NCI-H2196 treated with DMSO at 0.1 percent for 48 hours (cell line): ENCODE results near the gene CDKAL1.

Experiments used
- DNase-seq: peaks from one replicate; lab custom pipeline; 2025; ENCODE audit not compliant: unreplicated experiment; lab: John Stamatoyannopoulos, UW

CDKAL1 gene

DNA sequence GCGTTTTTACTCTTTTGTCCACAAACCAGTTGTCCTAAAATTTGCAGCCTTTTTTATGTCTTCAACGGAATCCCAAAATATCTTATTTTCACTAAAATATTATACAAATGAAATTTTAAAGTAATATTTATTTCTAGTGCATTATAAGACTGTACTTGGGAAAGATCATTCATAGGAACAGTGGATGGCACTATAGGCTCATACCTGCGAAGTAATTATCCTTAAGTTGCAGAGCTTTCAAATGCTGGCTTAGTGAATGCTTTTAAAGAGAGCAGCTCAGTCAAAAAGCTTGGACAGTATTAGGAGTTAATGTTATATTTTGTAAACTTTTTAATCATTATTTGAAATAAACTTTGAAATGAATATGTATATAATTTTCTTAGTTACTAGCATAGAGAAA lies 254.9 kb downstream of the CDKAL1 start:
- no peak for DNase-seq

DNA sequence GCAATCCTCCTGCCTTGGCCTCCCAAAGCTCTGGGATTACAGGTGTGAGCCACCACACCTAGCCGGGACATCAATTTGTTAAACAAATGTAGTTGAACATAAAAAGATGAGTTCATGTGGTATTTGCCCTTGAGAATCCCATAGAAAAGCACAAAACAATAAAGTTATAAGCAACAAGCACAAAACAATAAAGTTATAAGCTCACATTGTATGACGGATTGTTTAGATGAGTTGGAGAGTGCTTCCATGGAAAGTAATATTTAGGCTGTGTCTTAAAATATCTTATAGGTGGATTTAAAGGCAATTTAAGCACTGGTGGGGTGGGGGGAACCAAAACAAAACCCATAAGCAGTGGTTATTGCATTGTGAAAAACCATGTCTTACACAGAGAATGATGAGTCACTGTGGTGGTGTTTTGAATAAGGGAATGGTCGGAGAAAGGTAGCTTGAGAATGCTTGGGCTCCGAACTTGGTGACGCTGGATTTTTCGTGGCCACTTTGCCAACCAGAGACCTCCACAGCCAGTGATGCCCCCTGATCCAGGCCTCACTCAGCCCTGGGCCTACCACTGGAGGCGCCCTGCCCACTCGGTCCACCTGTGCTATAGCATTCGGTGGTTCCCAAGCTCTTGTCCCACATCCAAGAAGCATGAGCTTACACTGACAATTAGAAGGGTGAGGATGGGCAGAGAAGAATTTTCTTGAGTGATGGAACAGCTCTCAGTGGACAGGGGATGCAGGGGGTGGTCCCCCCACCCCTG lies 256.0 kb downstream of the CDKAL1 start:
- DNase-seq: no peak

GRCh38 chr6:20791074-20791473 lies 256.8 kb downstream of the CDKAL1 start:
- no peak for DNase-seq

- no peak for DNase-seq
Observed at GRCh38 chr6:20791944-20792343, 257.7 kb downstream of the CDKAL1 start.

- no peak for DNase-seq
Observed at GRCh38 chr6:20793174-20793573, 258.9 kb downstream of the CDKAL1 start.

DNA sequence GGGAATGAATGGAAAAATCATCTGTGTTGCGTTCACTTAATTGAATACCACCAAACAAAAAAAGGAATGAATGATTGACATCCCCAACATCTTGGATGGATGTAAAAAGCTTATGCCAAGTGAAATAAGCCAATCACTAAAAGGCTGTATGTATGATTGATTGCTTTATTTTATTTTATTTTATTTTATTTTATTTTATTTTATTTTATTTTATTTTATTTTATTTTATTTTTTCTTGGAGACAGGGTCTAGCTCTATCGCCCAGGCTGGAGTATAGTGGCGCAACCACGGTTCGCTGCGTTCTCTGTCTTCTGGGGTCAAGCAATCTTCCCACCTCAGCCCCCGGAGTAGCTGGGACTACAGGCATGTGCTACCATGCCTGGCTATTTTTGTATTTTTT lies 263.3 kb downstream of the CDKAL1 start:
- DNase-seq: no peak

GRCh38 chr6:20800229-20800628 lies 266.0 kb downstream of the CDKAL1 start:
- DNase-seq: no peak

DNA sequence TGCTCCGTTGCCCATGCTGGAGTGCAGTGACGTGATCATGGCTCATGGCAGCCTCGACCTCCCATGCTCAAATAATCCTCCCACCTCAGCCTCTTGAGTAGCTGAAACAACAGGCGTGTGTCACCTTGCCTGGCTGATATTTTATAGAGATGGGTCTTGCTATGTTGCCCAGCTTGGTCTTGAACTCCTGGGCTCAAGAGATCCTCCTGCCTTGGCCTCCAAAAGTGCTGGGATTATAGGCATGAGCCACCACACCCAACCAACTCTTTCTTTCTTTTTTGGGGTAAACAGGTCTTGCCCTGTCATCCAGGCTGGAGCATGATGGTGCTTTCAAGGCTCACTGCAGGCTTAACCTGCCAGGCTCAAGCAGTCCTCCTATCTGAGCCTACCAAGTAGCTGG lies 266.4 kb downstream of the CDKAL1 start:
- DNase-seq: no peak

DNA sequence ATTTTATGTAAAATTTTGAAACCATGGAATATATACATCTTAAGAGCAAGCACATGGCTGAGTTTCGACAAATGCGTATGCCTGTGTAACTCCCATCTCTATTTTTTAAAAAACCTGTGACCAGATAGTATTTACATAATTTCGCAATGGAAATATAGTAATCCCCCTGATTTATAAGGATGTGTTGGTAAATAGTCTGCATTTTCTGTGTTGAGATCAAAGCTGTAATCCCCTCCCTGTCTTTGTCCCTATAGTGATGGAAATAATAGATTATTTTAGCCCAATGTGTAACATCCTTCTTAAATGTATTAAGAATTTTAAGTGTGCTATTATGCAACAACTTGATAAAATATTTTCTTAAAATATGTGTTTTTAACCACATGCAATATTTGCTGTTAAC lies 267.3 kb downstream of the CDKAL1 start:
- DNase-seq: no peak

- DNase-seq: no peak
Observed at GRCh38 chr6:20802596-20802995, 268.3 kb downstream of the CDKAL1 start.

DNA sequence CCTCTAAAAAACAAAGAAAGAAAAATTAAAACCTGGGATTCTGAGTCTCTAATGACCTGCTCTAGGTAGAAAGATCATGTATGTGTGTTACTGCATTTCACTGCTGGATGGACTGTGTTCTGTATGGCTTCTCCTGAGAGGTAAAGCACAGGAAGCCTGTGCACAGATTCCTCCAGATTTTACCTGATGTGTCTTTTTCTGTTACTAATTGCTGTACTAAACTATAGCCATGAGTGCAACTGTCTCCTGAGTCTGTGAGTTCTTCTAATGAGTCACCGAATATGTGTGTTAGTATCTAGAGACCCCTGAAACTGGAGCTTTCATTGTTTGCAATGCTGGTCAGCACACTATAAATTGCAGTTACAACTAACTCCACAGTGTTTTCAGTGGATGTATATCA lies 270.8 kb downstream of the CDKAL1 start:
- no peak for DNase-seq

DNA sequence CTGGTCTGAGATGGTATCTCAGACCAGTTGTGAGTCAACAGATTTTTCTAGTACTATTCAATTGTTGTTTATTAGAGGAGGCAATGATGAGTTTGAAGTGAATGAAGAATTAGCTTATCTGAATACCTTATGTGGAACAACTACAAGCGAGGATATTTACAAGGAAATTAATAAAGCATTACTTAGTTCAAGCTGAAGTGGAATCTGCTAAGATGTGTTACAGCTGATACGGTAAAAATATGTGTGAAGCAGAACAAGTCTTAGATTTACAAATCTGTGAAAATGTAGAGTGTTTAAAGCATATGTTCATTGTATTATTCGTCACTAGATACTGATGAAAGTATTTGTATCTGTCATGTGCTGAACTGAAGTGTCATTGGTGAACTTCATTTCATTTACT lies 272.4 kb downstream of the CDKAL1 start:
- no peak for DNase-seq

DNA sequence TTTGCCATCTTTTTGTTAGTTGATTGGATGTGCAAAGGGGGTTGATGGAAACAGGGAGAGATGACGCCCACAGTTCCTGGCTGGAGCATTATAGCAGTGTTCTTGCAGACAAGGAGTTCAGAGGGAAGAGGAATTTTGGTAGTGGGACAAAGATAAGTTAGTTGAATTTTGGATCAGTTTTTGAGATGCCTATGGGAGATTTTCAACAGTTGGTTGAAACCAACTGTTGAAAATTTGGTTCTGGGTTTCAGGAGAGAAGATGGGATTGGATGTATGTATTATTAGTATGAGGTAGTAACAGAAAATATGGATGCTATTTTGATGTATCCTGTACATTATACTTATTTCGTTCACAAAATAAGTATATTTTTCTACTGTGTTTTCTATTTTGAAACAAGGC lies 274.2 kb downstream of the CDKAL1 start:
- DNase-seq: no peak

GRCh38 chr6:20808924-20809323 lies 274.7 kb downstream of the CDKAL1 start:
- no peak for DNase-seq

GRCh38 chr6:20810727-20811108 lies 276.5 kb downstream of the CDKAL1 start:
- DNase-seq: no peak

DNA sequence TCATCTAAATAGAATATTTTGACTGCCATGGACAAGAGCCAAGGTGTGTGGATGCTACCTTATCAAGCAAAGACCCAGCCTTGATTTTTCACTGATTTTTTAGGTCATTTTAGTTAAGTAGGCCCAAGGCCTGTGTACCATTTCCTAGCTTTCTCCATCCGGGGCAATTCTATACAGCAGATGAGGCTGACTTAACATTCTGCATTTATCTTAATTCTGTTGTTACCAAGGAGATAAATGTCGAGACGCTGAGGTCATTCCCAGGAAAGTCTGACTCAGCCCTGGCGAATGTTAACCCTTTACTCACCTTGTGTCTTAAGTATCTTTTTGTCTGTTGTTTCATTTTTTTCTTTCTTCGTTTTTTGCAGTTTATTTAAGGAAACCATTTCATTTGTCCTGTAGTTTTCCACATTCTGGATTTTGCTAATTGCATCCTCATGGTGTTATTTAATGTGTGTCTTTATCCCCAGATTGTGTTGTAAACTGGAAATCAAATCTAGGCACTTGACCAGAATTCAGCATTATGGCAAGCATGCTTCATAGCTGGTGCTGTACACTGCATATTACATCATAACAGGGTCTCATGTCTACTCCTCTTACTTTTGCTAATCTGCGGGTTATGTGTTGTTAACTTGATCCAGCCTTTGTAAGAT lies 277.0 kb downstream of the CDKAL1 start:
- no peak for DNase-seq

GRCh38 chr6:20812776-20813175 lies 278.5 kb downstream of the CDKAL1 start:
- DNase-seq: no peak

DNA sequence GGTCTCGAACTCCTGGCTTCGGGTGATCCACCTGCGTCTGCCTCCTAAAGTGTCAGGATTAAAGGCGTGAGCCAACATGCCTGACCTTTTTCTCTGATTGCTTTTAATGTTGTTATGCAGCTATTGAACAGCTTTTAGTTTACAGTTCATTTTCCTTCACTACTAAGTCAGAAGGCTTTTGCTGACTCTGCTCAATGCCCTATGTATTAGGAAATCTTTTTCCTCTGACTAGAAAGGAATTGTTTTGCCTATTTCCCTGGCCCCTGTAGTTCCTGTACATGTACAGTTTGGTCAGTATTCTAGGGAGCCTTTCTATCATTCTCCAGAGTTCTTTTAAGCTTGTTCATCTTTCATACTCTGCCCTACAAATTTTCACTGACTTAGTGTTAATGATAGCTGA lies 280.2 kb downstream of the CDKAL1 start:
- no peak for DNase-seq

DNA sequence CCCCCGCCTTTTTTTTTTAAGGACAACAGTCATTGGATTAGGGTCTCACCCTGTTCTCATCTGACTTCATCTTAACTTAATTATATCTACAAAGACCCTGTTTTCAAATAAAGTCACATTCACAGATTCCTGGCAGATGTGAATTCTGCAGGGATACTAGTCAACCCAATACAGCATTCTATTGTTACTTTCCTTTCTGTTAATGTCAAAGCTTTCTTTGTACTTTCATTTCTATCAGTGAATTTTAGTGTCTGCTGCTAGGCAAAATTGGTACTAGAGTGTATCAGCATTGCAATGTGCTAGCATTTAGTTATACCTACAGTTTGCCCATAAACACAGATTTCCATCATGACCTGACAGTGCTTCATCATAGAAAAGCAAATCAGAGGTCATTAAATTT lies 281.9 kb downstream of the CDKAL1 start:
- DNase-seq: no peak

DNA sequence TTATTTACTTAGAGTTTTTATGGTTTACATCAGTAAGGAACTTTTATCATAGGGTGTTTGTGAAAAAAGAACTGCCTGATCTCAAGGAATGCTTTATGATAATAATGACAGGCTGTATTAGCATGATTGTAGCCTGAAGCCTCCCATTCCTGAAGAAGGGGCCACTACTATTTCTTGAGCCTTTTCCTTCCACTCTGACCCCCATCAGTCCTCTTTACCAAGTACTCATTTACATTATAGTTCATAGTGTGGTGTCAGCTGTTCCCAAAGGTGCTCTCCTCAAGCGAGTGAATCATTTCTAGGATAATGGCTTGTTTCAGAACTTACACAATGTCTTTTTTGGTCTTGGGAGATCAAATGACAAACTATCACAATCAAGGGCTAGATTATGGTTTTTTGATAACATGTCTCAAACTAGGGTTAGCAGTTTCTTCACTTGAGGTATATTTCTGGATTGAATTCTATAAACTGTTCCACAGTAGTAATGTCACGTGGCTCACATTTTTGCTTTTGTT lies 283.6 kb downstream of the CDKAL1 start:
- no peak for DNase-seq

DNA sequence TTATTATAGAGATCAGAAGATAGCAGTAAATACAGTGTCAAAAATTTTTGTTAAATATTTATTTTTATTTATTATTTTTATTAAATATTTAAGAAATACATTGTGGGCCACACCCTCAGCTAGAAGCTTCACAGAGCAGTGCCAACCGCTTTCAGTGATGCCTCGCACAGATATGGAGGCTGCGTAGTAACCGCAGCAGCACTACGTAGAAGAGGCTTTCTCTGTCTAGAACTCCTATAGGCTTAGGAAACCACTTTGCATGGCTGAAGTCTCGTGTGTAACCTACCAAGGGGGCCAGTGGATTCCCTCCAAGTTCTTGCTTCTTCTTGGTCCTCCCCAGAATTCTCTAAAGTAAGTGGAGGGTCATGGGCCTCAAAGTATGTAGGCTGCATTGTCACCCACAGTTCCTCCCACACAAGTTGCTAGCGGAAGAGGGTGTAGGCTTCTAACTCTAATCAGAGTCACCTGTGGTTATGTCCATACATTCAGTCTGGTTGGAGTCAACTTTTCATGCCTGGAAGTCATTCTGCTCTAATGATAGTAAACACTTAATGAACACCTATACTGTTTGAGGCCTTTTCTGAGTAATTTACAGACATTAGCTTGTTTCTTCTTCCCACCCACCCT lies 285.6 kb downstream of the CDKAL1 start:
- DNase-seq: no peak

DNA sequence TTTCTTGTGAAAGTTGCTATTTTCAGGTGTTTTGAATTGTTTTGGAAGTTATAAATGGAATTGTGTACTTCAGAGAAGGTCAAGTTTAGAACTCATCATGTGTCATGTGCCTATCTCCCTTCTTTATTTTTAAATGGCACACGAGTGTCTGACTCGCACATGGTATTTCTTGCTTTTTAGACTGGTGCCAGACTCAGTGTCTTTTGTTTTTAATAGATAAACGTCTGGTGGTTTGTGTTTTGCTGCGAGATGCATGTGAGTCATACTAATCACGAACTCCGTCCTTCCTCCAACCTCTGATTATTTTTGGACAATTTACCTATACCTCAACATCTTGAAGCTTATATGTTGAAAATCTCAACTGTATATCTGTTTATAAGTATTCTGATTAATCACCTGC lies 292.1 kb downstream of the CDKAL1 start:
- no peak for DNase-seq
